Astrocyte (in vitro differentiated cells and primary cell): ENCODE data around the gene METTL3. TPM values are rescaled to one million over a fixed set of nuclear protein-coding genes. Genes with fewer than 3 reads are reported as not detected.

Source experiments
- DNase-seq: peaks from one replicate; pipeline ENCODE4 v3.0.0-alpha.2; 2010; ENCODE audit warnings: low read depth
- FAIRE-seq: peaks from 2 replicates; lab custom pipeline; 2011; peaks lifted over from hg19 to GRCh38; lab: Jason Lieb, UNC
- H2AFZ ChIP-seq: 2 replicates; pipeline ENCODE4 v1.6.0; 2012; ENCODE audit warnings: low read depth, low read length, inconsistent platforms
- H3K27ac ChIP-seq: 2 replicates; pipeline ENCODE4 v1.5.1; 2011; ENCODE audit warnings: low read depth, low read length, inconsistent platforms
- H3K27me3 ChIP-seq: 2 replicates; pipeline ENCODE4 v1.6.0; 2011; ENCODE audit warnings: low read length, inconsistent platforms; ENCODE audit not compliant: insufficient read depth
- H3K36me3 ChIP-seq: 2 replicates; pipeline ENCODE4 v1.5.1; 2011; ENCODE audit warnings: low read length, inconsistent platforms; ENCODE audit not compliant: insufficient read depth
- H3K4me1 ChIP-seq: 2 replicates; pipeline ENCODE4 v1.5.1; 2011; ENCODE audit warnings: low read length, inconsistent platforms; ENCODE audit not compliant: insufficient read depth
- H3K4me2 ChIP-seq: 2 replicates; pipeline ENCODE4 v1.6.0; 2012; ENCODE audit warnings: low read length, inconsistent platforms
- H3K4me3 ChIP-seq: 2 replicates; pipeline ENCODE4 v1.5.1; 2011; ENCODE audit warnings: low read depth, mild to moderate bottlenecking, low read length, inconsistent platforms; ENCODE audit not compliant: insufficient read depth
- H3K79me2 ChIP-seq: 2 replicates; pipeline ENCODE4 v1.6.0; 2012; ENCODE audit warnings: mild to moderate bottlenecking, low read length, inconsistent platforms; ENCODE audit not compliant: insufficient read depth
- H3K9ac ChIP-seq: 2 replicates; pipeline ENCODE4 v1.6.0; 2012; ENCODE audit warnings: mild to moderate bottlenecking, low read length, inconsistent platforms
- H3K9me3 ChIP-seq: 2 replicates; pipeline ENCODE4 v1.5.1; 2012; ENCODE audit warnings: low read depth, mild to moderate bottlenecking, low read length, inconsistent platforms; ENCODE audit not compliant: insufficient read depth
- H4K20me1 ChIP-seq: 2 replicates; pipeline ENCODE4 v1.6.0; 2012; ENCODE audit warnings: low read length, inconsistent platforms; ENCODE audit not compliant: insufficient read depth
- H3K27ac Mint-ChIP-seq: one replicate; pipeline ENCODE4 v1.8.0; 2021; ENCODE audit warnings: mild to moderate bottlenecking, mixed read lengths; ENCODE audit not compliant: unreplicated experiment
- H3K27me3 Mint-ChIP-seq: one replicate; pipeline ENCODE4 v1.8.0; 2021; ENCODE audit warnings: low read depth, mixed read lengths; ENCODE audit not compliant: unreplicated experiment
- H3K36me3 Mint-ChIP-seq: one replicate; pipeline ENCODE4 v1.8.0; 2021; ENCODE audit warnings: low read depth, mixed read lengths; ENCODE audit not compliant: unreplicated experiment
- H3K4me1 Mint-ChIP-seq: one replicate; pipeline ENCODE4 v1.8.0; 2021; ENCODE audit warnings: low read depth, mixed read lengths; ENCODE audit not compliant: unreplicated experiment
- H3K4me3 Mint-ChIP-seq: one replicate; pipeline ENCODE4 v1.8.0; 2021; ENCODE audit warnings: mild to moderate bottlenecking, moderate library complexity, mixed read lengths; ENCODE audit not compliant: unreplicated experiment
- H3K9me3 Mint-ChIP-seq: one replicate; pipeline ENCODE4 v1.8.0; 2021; ENCODE audit warnings: mild to moderate bottlenecking, mixed read lengths; ENCODE audit not compliant: unreplicated experiment
- EZH2 ChIP-seq: IDR thresholded peaks from 2 replicates; pipeline ENCODE4 v1.6.1; 2012; ENCODE audit warnings: mild to moderate bottlenecking, low read length, inconsistent platforms; ENCODE audit not compliant: insufficient read depth
- total RNA-seq: library from RNA; stranded (reverse); gene quantifications from 2 replicates; pipeline ENCODE4 v1.2.1, GENCODE V29; 2021
- TF ChIP-seq, protein P1 (sequence below): IDR thresholded peaks from 2 replicates; pipeline ENCODE4 v1.5.1; 2011; ENCODE audit warnings: low read depth, mild to moderate bottlenecking, inconsistent platforms, low read length, moderate library complexity; ENCODE audit not compliant: insufficient read depth

METTL3 gene
- total RNA-seq, 1 donor from 2014 or later: 44.0 TPM

DNA sequence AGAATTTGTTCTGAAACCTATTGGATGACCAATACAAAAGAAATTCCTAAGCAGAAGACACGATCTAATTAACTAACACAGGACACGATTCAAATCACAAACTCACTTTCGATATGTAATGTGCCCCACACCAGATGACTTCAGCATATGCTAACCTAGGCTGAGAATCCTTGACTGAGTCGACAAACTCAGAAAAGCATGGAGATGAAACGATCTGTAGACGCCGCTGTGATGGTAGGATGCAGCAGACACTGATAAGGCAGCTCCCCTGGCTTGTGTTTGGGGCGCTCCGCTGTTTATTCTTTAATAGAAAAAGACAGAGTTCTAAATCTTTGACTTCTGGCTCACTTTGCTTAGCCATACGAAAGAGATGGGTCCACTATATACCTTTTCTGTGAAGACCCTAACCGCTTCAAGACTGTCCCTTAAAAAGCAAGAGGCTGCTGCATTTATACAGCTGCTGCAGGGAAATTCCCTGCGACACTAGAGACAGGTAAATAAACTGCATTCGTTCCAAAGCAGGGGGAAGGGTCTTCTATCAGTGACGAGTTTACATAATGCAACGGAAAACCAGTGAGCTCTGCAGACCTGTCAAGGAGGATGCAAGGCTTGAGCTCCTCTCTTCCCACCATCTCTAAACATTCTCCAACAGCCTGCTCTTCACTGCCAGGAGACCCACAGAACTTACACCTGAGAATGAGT, 56.1 kb downstream of the METTL3 start:
- Mint-ChIP-seq H3K36me3 (peaks cover 8% of the 10 kb centered on the region), H3K4me1 (peaks cover 11% of the 10 kb centered on the region), H3K27ac (peak overlapping the region; percentile 100), H3K4me3 (peak overlapping the region; percentile 92), H3K9me3 (no peaks in the 10 kb centered on the region), H3K27me3 (no peaks in the 10 kb centered on the region)
- Histone ChIP-seq H3K4me3 (peak overlapping the region; percentile 91), H3K36me3 (peaks cover 7% of the 10 kb centered on the region), H3K79me2 (peaks cover 57% of the 10 kb centered on the region), H4K20me1 (peaks cover 29% of the 10 kb centered on the region), H3K27ac (peak overlapping the region; percentile 80), H3K9ac (peak overlapping the region; percentile 97), H3K27me3 (no peaks in the 10 kb centered on the region), H3K4me2 (peak overlapping the region; percentile 95), H3K4me1 (peaks cover 7% of the 10 kb centered on the region), H2AFZ (no peak overlapping the region), H3K9me3 (no peaks in the 10 kb centered on the region)
- DNase-seq (no peak), FAIRE-seq (no peak)
- TF ChIP-seq EZH2: no peak
- TF ChIP-seq, protein P1, sequence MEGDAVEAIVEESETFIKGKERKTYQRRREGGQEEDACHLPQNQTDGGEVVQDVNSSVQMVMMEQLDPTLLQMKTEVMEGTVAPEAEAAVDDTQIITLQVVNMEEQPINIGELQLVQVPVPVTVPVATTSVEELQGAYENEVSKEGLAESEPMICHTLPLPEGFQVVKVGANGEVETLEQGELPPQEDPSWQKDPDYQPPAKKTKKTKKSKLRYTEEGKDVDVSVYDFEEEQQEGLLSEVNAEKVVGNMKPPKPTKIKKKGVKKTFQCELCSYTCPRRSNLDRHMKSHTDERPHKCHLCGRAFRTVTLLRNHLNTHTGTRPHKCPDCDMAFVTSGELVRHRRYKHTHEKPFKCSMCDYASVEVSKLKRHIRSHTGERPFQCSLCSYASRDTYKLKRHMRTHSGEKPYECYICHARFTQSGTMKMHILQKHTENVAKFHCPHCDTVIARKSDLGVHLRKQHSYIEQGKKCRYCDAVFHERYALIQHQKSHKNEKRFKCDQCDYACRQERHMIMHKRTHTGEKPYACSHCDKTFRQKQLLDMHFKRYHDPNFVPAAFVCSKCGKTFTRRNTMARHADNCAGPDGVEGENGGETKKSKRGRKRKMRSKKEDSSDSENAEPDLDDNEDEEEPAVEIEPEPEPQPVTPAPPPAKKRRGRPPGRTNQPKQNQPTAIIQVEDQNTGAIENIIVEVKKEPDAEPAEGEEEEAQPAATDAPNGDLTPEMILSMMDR: no peak

DNA sequence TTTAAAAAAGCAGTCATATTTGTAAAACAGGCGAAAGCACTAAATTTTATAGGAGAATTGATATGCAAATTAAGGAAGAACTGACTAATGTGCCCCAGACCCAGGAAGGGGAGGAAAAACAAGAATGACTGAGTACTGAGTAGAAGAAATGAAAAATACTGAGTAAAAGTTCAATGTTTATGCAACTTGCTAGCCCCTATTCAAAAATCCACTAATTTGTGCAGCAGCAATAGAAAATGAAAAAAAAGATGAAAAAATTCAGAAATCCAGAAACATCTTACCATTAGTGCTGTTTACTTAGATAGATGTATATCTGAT, 61.3 kb downstream of the METTL3 start:
- Histone ChIP-seq H2AFZ (no peak overlapping the region), H3K4me2 (no peak overlapping the region), H3K4me3 (no peak overlapping the region), H3K4me1 (peaks cover 5% of the 10 kb centered on the region), H3K79me2 (peaks cover 95% of the 10 kb centered on the region), H3K9ac (no peak overlapping the region), H3K9me3 (no peaks in the 10 kb centered on the region), H3K36me3 (peaks cover 2% of the 10 kb centered on the region), H3K27ac (no peak overlapping the region), H4K20me1 (peaks cover 53% of the 10 kb centered on the region), H3K27me3 (no peaks in the 10 kb centered on the region)
- Mint-ChIP-seq H3K27ac (peak overlapping the region; percentile 0), H3K27me3 (no peaks in the 10 kb centered on the region), H3K4me1 (peaks cover 31% of the 10 kb centered on the region), H3K4me3 (no peak overlapping the region), H3K9me3 (no peaks in the 10 kb centered on the region), H3K36me3 (peaks cover 9% of the 10 kb centered on the region)
- FAIRE-seq (no peak), DNase-seq (no peak)
- TF ChIP-seq, protein P1: no peak
- no peak for TF ChIP-seq EZH2

Other genes starting within 250 kb of the METTL3 start
- 525 and 536 TPM in 2 replicates for gene HNRNPC, start 241.9 kb downstream of the METTL3 start, total RNA-seq
- gene RPGRIP1, start 231.3 kb downstream of the METTL3 start, total RNA-seq: not detected in 2 replicates
- 65.7 and 74.3 TPM in 2 replicates for gene SUPT16H, start 127.3 kb downstream of the METTL3 start, total RNA-seq
- 108 and 111 TPM in 2 replicates for gene CHD8, start 55.2 kb downstream of the METTL3 start, total RNA-seq
- gene RAB2B, start 34.4 kb downstream of the METTL3 start, total RNA-seq: 48.5 and 49.9 TPM in 2 replicates
- gene TOX4, start 34.1 kb downstream of the METTL3 start, total RNA-seq: 88.8 and 92.2 TPM in 2 replicates
- gene SALL2, start 15.0 kb upstream of the METTL3 start, total RNA-seq: 28.3 and 34.5 TPM in 2 replicates
- gene OR10G3, start 68.7 kb upstream of the METTL3 start, total RNA-seq: not detected in 2 replicates
- gene OR10G2, start 123.6 kb upstream of the METTL3 start, total RNA-seq: not detected in 2 replicates
- gene OR4E2, start 142.5 kb upstream of the METTL3 start, total RNA-seq: not detected in 2 replicates
- not detected in 2 replicates for gene OR4E1, start 162.5 kb upstream of the METTL3 start, total RNA-seq